Heart right ventricle (tissue), 16 donors: ENCODE results near the gene RIBC2. TPM values are rescaled to one million over a fixed set of nuclear protein-coding genes. Genes with fewer than 3 reads are reported as not detected.

ENCODE experiments used
- ATAC-seq, 8 donors: fragments of 200-7000 bp; cut with Tn5 transposase; one replicate each; pipeline ENCODE4 v1.9.1; 2020; ENCODE audit warnings: mild to moderate bottlenecking in 8 of 8, moderate library complexity in 8 of 8, moderate number of reproducible peaks in 1 of 8
- DNase-seq, 2 donors: peaks; one replicate each; pipeline ENCODE4 v3.0.0-alpha.2; 2020
- H3K27ac ChIP-seq, 10 donors: fragments of 200-600 bp; sonication (generic) in 2 of 10; one replicate each; pipeline versions ENCODE4 v1.5.0 to v1.8.0; 2020 to 2022; ENCODE audit warnings: mild to moderate bottlenecking in 3 of 10
- H3K27me3 ChIP-seq, 7 donors: fragments of 200-600 bp; one replicate each; pipeline ENCODE4 v1.8.0; 2021 to 2022; ENCODE audit warnings: mild to moderate bottlenecking in 2 of 7
- H3K36me3 ChIP-seq, 9 donors: fragments of 200-600 bp; sonication (generic) in 1 of 9; one replicate each; pipeline versions ENCODE4 v1.5.0 to v1.8.0; 2020 to 2022; ENCODE audit warnings: mild to moderate bottlenecking in 2 of 9
- H3K4me1 ChIP-seq, 9 donors: fragments of 200-600 bp; sonication (generic) in 1 of 9; one replicate each; pipeline versions ENCODE4 v1.5.0 to v1.8.0; 2020 to 2022; ENCODE audit warnings: mild to moderate bottlenecking in 4 of 9
- H3K4me3 ChIP-seq, 10 donors: fragments of 200-600 bp; sonication (generic) in 2 of 10; one replicate each; pipeline versions ENCODE4 v1.5.0 to v1.8.0; 2020 to 2022; ENCODE audit warnings: mild to moderate bottlenecking in 7 of 10, moderate library complexity in 2 of 10
- H3K9me3 ChIP-seq, 11 donors: fragments of 200-600 bp in 10 of 11; sonication (generic) in 2 of 11; one replicate each; pipeline versions ENCODE4 v1.5.0 to v1.8.0; 2013 to 2022; ENCODE audit warnings: mild to moderate bottlenecking in 2 of 11, control low read depth in 1 of 11, moderate library complexity in 1 of 11
- WGBS, 2 donors: extraction: QIAGEN DNeasy Blood & Tissue Kit; methylation state at CpG; one replicate each; pipeline ENCODE4 v1.1.7; 2013; ENCODE audit warnings: inconsistent platforms in 1 of 2; 5-methylcytosine and 5-hydroxymethylcytosine counted together
- intact Hi-C, 10 donors: fragments of 100-400 bp; cut with DNase I; formaldehyde crosslinking; loops; one replicate each; pipeline versions ENCODE4 v1.11.1 to v1.14.2; 2022
- polyA plus RNA-seq, 2 donors: library from polyadenylated mRNA; stranded (reverse); fragments of 200-250 nt; gene quantifications; one replicate each; pipeline ENCODE4 v1.2.3, GENCODE V29; 2013
- total RNA-seq, 10 donors: library from RNA; stranded (reverse); fragmentation: NEBNext Ultra II Directional in 3 of 10; extraction: Animal tissue kit (Norgen Biotek cat#: 25700) in 3 of 10; gene quantifications; one replicate each; pipeline versions ENCODE4 v1.2.1 to v1.2.4, GENCODE V29; 2021 to 2023
- TF ChIP-seq, protein P1 (sequence below), 9 donors: fragments of 200-600 bp; sonication (generic) in 2 of 9; IDR thresholded peaks; one replicate each; pipeline versions ENCODE4 v1.5.0 to v1.8.0; 2021 to 2022; ENCODE audit warnings: antibody characterized with exemption in 9 of 9, mild to moderate bottlenecking in 5 of 9, moderate library complexity in 1 of 9
- donor health status: Arrhythmogenic right ventricular cardiomyopathy.
- donor health status: ischemic (EF 13 %, LVEDD 7.1; RV severe dilation, severe dysfunction).
- donor health status: healthy with polysubstance abuse.
- donor health status: DM: no; HTN: yes; CAD: no.
- donor health status: DM: no; HTN: no; CAD: no.
- donor health status: ischemic (EF 25% LVEDD 6.9; RV normal size, moderate dysfunction).
- donor health status: ischemic (EF 25% LVEDD 5.7; RV mildly dilated, moderate dysfunction).
- donor health status: healthy.
- donor health status: DM: yes; HTN: yes; CAD: no.
- donor health status: Ischemic cardiomyopathy.
- donor health status: ischemic (EF 35%, LVEDD 5.7; RV mildly dilated, moderate dysfunction).
- donor health status: nonischemic (EF 11% LVEDD 7.7; RV severe dilation, severe dysfunction).
- donor health status: DM: yes; HTN: yes; CAD: no.
- donor health status: PGD.
- donor health status: ischemic (EF 29% LVEDD 5.4; RV normal size, mild dysfunction).
- donor health status: nonischemic (EF 23%, LVEDD 6.1; RV moderate dilation, normal function).

RIBC2 gene
- total and polyA plus RNA-seq, 12 donors = 0.06 to 1.2 (median 0.20) TPM; not detected in 9

DNA sequence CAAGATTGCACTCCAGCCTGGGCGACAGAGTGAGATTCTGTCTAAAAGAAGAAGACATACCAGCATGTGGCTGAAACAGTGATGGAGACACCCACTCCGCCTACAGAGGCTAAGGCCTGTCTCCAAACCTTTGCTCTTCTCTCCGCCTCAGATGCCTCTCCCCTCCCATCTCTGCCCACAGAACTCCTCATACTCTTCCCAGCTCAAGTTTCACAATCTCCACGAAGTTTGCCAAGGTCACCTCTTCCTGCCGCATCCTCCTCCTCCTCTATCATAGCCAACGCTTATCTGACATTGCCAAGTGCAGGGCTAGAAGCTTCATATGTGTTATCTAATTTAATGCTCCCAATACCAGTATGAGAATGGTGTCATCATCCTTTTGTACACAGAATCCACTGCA is 63.3 kb downstream of the RIBC2 start:
- Histone ChIP-seq H3K4me3 (no peak overlapping the region), H3K9me3 (peaks cover 0 to 7% (median 0%) of the 10 kb centered on the region in 11 donors), H3K27ac (no peak overlapping the region), H3K27me3 (peaks cover 0 to 17% (median 3%) of the 10 kb centered on the region in 7 donors), H3K4me1 (peaks cover 0 to 23% (median 2%) of the 10 kb centered on the region in 9 donors), H3K36me3 (no peaks in the 10 kb centered on the region)
- no peak for ATAC-seq
- intact Hi-C loops = no loop called here
- DNase-seq = no peak
- WGBS, 2 donors = 77 to 82% methylated on average over 6 of the region's 6 CpGs
- TF ChIP-seq, protein P1, sequence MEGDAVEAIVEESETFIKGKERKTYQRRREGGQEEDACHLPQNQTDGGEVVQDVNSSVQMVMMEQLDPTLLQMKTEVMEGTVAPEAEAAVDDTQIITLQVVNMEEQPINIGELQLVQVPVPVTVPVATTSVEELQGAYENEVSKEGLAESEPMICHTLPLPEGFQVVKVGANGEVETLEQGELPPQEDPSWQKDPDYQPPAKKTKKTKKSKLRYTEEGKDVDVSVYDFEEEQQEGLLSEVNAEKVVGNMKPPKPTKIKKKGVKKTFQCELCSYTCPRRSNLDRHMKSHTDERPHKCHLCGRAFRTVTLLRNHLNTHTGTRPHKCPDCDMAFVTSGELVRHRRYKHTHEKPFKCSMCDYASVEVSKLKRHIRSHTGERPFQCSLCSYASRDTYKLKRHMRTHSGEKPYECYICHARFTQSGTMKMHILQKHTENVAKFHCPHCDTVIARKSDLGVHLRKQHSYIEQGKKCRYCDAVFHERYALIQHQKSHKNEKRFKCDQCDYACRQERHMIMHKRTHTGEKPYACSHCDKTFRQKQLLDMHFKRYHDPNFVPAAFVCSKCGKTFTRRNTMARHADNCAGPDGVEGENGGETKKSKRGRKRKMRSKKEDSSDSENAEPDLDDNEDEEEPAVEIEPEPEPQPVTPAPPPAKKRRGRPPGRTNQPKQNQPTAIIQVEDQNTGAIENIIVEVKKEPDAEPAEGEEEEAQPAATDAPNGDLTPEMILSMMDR (IDR thresholded peaks at IDR 0.05) = no peak

DNA sequence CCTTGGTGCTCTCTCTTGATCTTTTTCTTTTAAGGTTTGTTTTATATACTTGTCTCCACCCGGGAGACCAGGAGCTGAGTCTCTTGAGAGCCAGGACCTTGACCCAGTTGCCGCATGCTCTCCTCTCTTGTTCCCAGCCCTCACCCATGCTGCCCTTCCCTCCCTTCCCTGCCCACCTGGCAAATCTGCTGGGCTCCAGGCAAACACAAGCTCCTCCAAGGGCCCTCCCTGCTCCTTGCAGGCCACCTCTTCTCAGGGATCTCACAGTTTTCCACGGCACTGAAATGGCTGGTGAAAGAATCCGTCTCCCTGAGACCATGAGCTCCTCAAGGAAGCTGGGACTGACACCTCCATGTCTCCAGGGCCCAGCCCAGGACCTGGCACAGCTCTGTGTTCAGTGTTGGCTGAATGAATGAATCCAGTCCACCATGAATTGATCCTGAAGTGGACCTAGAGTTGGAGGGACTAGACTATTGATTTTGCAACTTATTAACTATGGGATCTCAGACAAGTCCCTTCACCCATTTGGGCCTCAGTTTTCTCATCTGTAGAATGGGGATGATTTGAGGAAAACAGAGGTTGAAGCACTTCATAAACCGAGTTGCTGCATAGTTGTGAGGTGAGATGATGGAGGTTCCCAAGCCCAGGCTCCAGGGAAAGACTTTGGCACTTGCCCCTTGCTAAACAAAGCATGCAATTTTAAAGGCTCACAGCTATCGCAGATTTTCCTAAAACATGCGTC is 64.0 kb downstream of the RIBC2 start:
- Histone ChIP-seq H3K27ac (peak overlapping the region in 1 of 10 donors; percentile 16), H3K4me3 (no peak overlapping the region), H3K9me3 (peaks cover 0 to 7% (median 0%) of the 10 kb centered on the region in 11 donors), H3K4me1 (peaks cover 0 to 23% (median 2%) of the 10 kb centered on the region in 9 donors), H3K36me3 (no peaks in the 10 kb centered on the region), H3K27me3 (peaks cover 0 to 17% (median 3%) of the 10 kb centered on the region in 7 donors)
- DNase-seq (no peak), ATAC-seq (peak in 2 of 8 donors; percentile 11 to 14)
- 81 to 85% methylated on average over 7 of the region's 7 CpGs for WGBS, 2 donors
- intact Hi-C loops = no loop called here
- TF ChIP-seq, protein P1 (IDR thresholded peaks at IDR 0.05) = no peak

DNA sequence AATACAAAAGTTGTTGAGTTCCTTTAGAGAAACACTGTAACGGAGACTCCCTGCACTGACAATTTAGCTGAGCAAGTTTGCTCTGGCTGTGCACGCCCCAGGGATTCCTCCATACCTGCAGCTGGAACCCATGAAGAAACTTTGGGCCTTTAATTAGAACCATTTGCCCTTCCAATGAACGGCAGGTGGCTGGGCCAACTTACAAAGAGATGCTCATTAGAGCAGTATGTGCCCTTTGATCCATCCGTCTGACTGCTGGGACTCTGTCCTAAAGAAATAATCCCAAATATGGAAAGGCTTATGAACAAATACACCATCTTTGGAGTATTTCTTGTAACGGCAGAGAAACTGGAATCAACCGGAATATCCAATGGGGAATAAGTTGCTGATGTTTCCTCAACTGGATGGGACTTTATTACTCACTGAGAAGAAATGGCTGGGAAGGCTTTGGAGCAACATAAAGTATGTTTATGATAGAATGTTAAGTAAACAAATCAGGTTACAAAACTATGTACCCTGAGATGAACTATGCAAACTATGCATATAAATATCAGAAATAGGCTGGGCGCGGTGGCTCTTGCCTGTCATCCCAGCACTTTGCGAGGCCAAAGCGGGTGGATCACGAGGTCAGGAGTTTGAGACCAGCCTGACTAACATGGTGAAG is 64.7 kb downstream of the RIBC2 start:
- Histone ChIP-seq H3K27me3 (peaks cover 0 to 17% (median 3%) of the 10 kb centered on the region in 7 donors), H3K9me3 (peaks cover 0 to 7% (median 0%) of the 10 kb centered on the region in 11 donors), H3K4me3 (no peak overlapping the region), H3K36me3 (no peaks in the 10 kb centered on the region), H3K27ac (peak overlapping the region in 6 of 10 donors; percentile 8 to 58 (median 23)), H3K4me1 (peaks cover 0 to 23% (median 2%) of the 10 kb centered on the region in 9 donors)
- ATAC-seq (peak in 7 of 8 donors; percentile 31 to 66 (median 59)), DNase-seq (no peak)
- WGBS, 2 donors = 68 to 78% methylated on average over 11 of the region's 11 CpGs
- intact Hi-C loops = no loop called here
- TF ChIP-seq, protein P1 (IDR thresholded peaks at IDR 0.05) = no peak

DNA sequence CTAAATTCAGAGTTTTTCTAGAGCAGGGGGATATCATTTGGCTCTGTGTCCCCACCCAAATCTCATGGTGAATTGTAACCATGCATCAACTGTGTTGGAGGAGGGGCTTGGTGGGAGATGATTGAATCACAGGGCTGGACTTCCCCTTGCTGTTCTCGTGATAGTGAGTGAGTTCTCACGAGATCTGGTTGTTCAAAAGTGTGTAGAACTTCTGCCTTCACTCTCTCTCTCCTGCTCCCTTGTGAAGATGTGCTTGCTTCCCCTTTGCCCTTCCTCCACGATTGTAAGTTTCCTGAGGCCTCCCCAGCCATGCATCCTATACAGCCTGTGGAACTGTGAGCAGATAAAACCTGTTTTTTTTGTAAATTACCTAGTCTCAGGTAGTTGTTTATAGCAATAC is 67.2 kb downstream of the RIBC2 start:
- H3K27me3 ChIP-seq = peaks cover 0 to 16% (median 4%) of the 10 kb centered on the region in 7 donors
- no peak overlapping the region for H3K4me3 ChIP-seq
- DNase-seq (no peak), ATAC-seq (no peak)
- H3K27ac ChIP-seq = no peak overlapping the region
- WGBS, 2 donors = 76 to 84% methylated on average over 3 of the region's 3 CpGs
- no peaks in the 10 kb centered on the region for H3K36me3 ChIP-seq
- intact Hi-C loops = no loop called here
- H3K9me3 ChIP-seq = peaks cover 0 to 7% (median 0%) of the 10 kb centered on the region in 11 donors
- TF ChIP-seq, protein P1 (IDR thresholded peaks at IDR 0.05) = no peak
- H3K4me1 ChIP-seq = peaks cover 0 to 12% (median 0%) of the 10 kb centered on the region in 9 donors
